Esophagus (tissue), 2 donors: ENCODE results near the gene AHCYL1. TPM values are rescaled to one million over a fixed set of nuclear protein-coding genes. Genes with fewer than 3 reads are reported as not detected.
"Not testable (repeated sequence)": the region's sequence is repeated elsewhere in the genome, so short reads cannot be mapped to it uniquely, and the experiment has no call there.

Experiments
- H3K27ac ChIP-seq, 2 donors: one replicate each; pipeline ENCODE4 v1.5.1; 2013; ENCODE audit warnings: low read depth in 2 of 2, mild to moderate bottlenecking in 2 of 2, inconsistent platforms in 1 of 2, low read length in 1 of 2, moderate library complexity in 1 of 2
- H3K27me3 ChIP-seq, 2 donors: one replicate each; pipeline ENCODE4 v1.6.1; 2013; ENCODE audit warnings: low read length in 2 of 2, control low read depth in 1 of 2, mild to moderate bottlenecking in 1 of 2; ENCODE audit not compliant: insufficient read depth in 2 of 2, control insufficient read depth in 1 of 2
- H3K36me3 ChIP-seq, 2 donors: one replicate each; pipeline ENCODE4 v1.6.1; 2013; ENCODE audit warnings: low read length in 1 of 2; ENCODE audit not compliant: control insufficient read depth in 2 of 2, insufficient read depth in 2 of 2
- H3K4me1 ChIP-seq, 2 donors: one replicate each; pipeline ENCODE4 v1.6.1; 2013; ENCODE audit warnings: low read length in 1 of 2; ENCODE audit not compliant: control insufficient read depth in 2 of 2, insufficient read depth in 2 of 2
- H3K4me3 ChIP-seq, 2 donors: one replicate each; pipeline ENCODE4 v1.5.1; 2013; ENCODE audit warnings: low read length in 2 of 2, mild to moderate bottlenecking in 2 of 2, low read depth in 1 of 2, moderate library complexity in 1 of 2
- H3K9me3 ChIP-seq, 2 donors: one replicate each; pipeline ENCODE4 v1.6.1; 2013; ENCODE audit warnings: mild to moderate bottlenecking in 2 of 2, low read depth in 1 of 2, low read length in 1 of 2, moderate library complexity in 1 of 2; ENCODE audit not compliant: control insufficient read depth in 2 of 2, insufficient read depth in 1 of 2
- whole genome bisulfite sequencing, 2 donors: extraction: QIAGEN DNeasy Blood & Tissue Kit; methylation state at CpG; one replicate each; pipeline ENCODE4 v1.1.7; 2013; 5-methylcytosine and 5-hydroxymethylcytosine counted together
- polyA plus RNA-seq, 2 donors: library from polyadenylated mRNA; stranded (reverse); fragments of 200-250 nt; gene quantifications; one replicate each; pipeline ENCODE4 v1.2.3, GENCODE V29; 2013
- donor health status: healthy with polysubstance abuse.
- donor health status: Bipolar disorder and iron deficiency.

Gene AHCYL1
- polyA plus RNA-seq, 2 donors, result 22.6 to 34.7 TPM

DNA sequence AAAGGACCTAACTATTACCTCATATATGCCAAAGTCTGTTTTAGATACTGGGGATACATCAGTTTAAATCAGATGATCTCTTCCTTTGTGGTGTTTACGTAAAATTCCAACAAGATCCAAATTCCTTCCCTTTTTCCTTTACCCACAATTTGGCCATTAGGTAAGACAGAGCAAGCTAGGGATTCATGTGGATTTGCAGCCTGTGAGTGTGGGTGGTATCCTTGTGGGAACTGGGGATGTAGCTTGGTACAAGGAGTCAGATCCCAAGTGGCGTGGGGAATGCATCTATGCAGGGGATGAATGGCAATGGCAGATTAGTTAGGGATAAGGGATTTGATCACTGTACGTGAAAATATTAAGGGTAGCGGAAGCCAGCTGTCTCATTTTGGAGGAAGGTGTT lies 40.0 kb downstream of the AHCYL1 start:
- Histone ChIP-seq H3K9me3 (no peaks in the 10 kb centered on the region), H3K27ac (no peak overlapping the region), H3K4me1 (no peaks in the 10 kb centered on the region), H3K4me3 (no peak overlapping the region), H3K27me3 (no peaks in the 10 kb centered on the region), H3K36me3 (peaks cover 3 to 15% of the 10 kb centered on the region in 2 donors)
- WGBS, 2 donors, result 93 to 95% methylated on average over 4 of the region's 4 CpGs

DNA sequence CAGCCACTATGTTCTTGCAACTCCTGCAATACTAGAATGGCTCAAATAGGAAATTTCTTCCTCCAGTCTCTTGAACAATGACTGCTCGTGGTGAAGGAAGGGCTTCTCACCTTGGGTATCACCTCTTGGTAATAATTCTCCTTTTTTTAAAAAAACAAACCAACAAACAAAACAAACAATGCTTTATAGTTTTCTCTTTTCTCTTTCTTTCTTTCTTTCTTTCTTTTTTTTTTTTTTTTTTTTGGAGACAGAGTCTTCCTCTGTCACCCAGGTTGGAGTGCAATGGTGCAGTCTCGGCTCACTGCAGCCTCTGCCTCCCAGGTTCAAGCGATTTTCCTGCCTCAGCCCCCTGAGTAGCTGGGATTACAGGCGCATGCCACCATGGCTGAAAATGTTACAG lies 46.1 kb downstream of the AHCYL1 start:
- not testable (repeated sequence) for H3K9me3 ChIP-seq, H3K4me1 ChIP-seq, H3K36me3 ChIP-seq, H3K27ac ChIP-seq, H3K4me3 ChIP-seq, H3K27me3 ChIP-seq
- 68 to 79% methylated on average over 4 of the region's 4 CpGs for whole genome bisulfite sequencing, 2 donors

DNA sequence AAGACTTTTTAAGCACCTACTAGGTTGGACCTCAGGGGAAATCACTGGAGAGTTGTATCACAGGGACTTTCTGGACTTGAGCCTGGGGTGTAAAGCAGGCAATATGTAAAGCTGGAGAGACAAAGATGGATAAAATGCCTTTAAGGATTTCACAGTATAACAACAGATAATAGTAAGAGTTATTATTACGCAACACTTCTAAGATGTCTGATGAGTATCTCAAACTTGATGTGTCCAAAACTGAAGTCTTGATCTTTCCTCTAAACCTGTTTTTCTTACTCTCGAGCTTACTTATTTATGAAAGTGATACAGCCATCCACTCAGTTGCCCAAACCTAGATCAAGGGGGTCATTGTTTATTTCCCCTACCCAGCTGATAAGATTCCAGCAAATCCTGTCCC lies 47.8 kb downstream of the AHCYL1 start:
- H3K9me3 ChIP-seq, result no peaks in the 10 kb centered on the region
- H3K4me3 ChIP-seq, result no peak overlapping the region
- WGBS, 2 donors, result 91 to 98% methylated on average over 2 of the region's 2 CpGs
- no peaks in the 10 kb centered on the region for H3K36me3 ChIP-seq
- H3K4me1 ChIP-seq, result no peaks in the 10 kb centered on the region
- H3K27me3 ChIP-seq, result no peaks in the 10 kb centered on the region
- H3K27ac ChIP-seq, result no peak overlapping the region

DNA sequence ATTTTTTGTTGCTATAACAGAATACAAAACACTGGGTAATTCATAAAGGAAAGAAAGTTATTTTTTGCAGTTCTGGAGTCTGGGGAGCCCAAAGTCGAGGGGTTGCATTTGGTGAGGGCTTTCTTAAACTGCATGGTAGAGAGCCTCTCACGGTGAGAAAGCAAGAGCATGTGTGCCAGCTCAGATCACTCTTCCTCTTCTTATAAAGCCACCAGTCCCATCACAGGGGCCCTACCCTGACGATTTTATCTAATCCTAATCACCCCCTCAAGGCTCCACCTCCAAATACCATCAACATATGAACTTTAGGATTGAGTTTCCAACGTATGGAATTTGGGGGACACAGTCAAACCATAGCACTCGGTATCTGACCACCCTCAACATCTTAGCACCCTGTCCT lies 48.9 kb downstream of the AHCYL1 start:
- no peak overlapping the region for H3K4me3 ChIP-seq
- H3K27ac ChIP-seq, result no peak overlapping the region
- WGBS, 2 donors, result 87 to 92% methylated on average over 5 of the region's 5 CpGs
- H3K4me1 ChIP-seq, result no peaks in the 10 kb centered on the region
- H3K36me3 ChIP-seq, result peaks cover 4% of the 10 kb centered on the region in 2 donors
- H3K9me3 ChIP-seq, result no peaks in the 10 kb centered on the region
- H3K27me3 ChIP-seq, result no peaks in the 10 kb centered on the region

DNA sequence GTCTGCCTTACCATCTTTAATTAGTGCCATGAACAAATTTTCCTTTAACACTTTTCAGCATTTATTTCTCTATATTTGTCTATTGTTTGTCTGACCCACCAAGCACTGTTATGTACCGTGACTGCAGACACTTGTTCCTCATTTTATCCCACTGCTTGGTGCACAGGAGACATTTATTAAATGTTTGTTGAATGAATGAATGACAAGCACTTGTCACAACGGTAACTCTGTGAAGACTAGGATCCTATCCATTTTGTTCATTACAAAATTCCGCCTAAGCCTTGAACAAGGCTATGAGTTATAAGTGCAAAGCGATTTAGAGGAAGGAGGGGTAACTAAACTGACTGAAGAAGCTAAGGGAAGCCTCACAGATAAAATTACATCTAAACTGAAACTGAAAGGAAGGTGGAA lies 49.5 kb downstream of the AHCYL1 start:
- H3K4me3 ChIP-seq, result peak overlapping the region in 1 of 2 donors; percentile 99
- no peaks in the 10 kb centered on the region for H3K9me3 ChIP-seq
- no peaks in the 10 kb centered on the region for H3K4me1 ChIP-seq
- no peak overlapping the region for H3K27ac ChIP-seq
- peaks cover 6 to 9% of the 10 kb centered on the region in 2 donors for H3K36me3 ChIP-seq
- no peaks in the 10 kb centered on the region for H3K27me3 ChIP-seq
- 54 to 56% methylated on average over 4 of the region's 4 CpGs for WGBS, 2 donors

DNA sequence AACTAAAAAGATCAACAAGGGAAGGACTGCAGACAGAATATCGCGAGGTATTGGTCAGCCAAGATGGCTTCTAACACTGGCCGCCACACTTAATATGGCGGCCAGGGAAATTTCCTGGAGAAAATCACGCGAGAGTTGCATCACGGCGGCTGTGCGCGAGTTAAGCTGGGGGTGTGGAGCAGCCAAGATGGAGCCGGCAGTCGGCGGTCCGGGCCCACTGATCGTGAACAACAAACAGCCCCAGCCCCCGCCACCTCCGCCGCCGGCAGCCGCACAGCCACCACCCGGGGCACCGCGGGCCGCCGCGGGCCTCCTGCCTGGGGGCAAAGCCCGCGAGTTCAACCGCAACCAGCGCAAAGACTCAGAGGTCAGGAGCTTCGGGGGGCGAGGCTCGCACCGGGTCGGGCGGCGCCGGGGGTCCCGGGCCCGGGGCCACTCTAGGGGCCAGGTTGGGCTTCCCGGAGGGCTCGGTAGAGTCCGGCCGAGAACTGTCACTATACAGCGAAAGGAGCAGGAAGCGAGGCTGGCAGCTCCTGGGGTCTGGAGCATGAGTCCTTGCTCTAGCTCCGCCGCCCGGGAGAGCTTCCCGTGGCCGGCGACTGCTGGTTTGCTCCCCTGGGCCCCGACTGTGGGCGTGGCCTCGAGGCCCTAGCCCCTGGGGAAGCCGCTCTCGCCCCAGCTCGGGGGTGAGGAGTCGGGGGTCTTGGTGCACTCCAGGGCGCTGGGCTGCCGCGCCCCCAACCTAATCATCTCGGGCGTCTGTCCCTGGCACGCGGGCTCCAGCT lies 50.1 kb downstream of the AHCYL1 start, which contains the start of gene STRIP1:
STRIP1 (plus strand) TSS at position 174 of the 785 bp plus-strand sequence; CDS start at position 188, 14 bp downstream.
- Histone ChIP-seq H3K27ac (peak within 1 kb of the TSS; percentile 68 to 88), H3K9me3 (no peaks in the 10 kb centered on the region), H3K4me1 (no peaks in the 10 kb centered on the region), H3K36me3 (peaks cover 11 to 15% of the 10 kb centered on the region in 2 donors), H3K4me3 (peak within 1 kb of the TSS; percentile 84 to 99), H3K27me3 (no peaks in the 10 kb centered on the region)
- 0 to 1% methylated on average over 63 to 66 of the region's 66 CpGs for WGBS, 2 donors

DNA sequence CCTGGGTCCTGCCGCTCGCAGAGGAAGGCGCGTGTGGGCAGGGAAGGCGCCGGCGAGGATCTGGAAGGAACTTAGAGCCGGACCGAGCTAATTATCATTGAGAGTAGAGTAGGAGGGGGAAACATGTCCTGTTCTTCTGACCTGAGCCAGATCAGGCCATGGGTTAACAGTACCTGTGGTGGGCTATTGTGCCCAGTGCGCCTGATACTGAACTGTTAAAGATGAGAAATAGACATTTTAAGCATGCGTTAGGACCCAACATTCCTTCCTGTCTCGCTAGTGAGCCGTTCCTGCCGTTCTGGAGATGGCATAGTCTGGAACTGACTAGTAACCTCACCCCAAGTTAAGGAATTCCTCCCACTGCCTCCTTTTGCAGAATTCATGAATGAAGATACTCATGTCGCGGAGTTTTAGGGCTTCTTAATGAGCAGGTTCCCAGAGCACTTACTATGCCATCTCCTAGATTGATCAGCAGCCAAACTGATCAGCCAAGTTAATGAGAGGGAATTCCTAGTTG lies 50.7 kb downstream of the AHCYL1 start:
- Histone ChIP-seq H3K27me3 (no peaks in the 10 kb centered on the region), H3K4me1 (no peaks in the 10 kb centered on the region), H3K36me3 (peaks cover 15 to 18% of the 10 kb centered on the region in 2 donors), H3K4me3 (peak overlapping the region; percentile 84 to 99), H3K27ac (peak overlapping the region; percentile 68 to 88), H3K9me3 (no peaks in the 10 kb centered on the region)
- 6 to 9% methylated on average over 16 of the region's 16 CpGs for WGBS, 2 donors

DNA sequence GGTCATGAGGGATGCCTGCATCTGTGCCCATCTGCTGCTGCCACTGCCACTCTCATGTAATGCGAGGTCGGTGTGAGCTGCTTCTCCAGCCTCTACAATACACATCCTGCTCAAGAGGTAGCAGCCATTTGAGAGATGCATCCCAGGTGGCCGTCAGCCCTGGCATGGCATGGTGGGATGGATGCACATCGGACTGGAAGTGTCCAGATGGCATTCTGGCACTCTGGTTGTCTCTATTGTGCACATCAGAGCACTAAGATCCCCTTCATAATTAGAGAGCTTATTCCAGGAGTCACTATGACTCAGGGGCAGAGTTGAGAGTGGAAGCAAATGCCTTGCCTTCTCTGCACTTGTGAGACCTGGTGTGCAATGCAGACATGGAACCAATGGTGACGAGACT lies 53.7 kb downstream of the AHCYL1 start:
- 92 to 94% methylated on average over 5 of the region's 5 CpGs for WGBS, 2 donors
- Histone ChIP-seq H3K4me3 (no peak overlapping the region), H3K4me1 (no peaks in the 10 kb centered on the region), H3K27me3 (no peaks in the 10 kb centered on the region), H3K9me3 (no peaks in the 10 kb centered on the region), H3K36me3 (peaks cover 31 to 43% of the 10 kb centered on the region in 2 donors), H3K27ac (no peak overlapping the region)

DNA sequence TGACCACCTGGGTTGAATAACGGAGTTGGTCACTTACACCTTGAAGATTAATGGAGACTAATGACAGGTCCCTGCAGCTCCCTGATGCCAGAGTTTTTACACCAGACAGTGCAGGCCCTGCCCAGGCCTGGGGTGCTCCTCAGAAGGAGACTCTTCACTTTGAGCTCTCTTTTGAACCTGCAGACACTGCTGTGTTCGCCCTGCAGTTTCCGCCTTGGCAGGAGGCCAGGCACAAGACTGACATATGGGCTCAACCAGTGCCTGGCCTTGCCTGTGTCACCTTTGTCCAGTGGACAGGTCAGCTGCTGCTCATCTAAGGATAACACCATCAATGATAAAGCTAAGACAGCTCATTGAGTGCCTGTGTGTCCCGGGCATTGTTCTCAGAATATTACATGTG lies 55.1 kb downstream of the AHCYL1 start:
- no peaks in the 10 kb centered on the region for H3K27me3 ChIP-seq
- no peaks in the 10 kb centered on the region for H3K4me1 ChIP-seq
- H3K36me3 ChIP-seq, result peaks cover 37 to 50% of the 10 kb centered on the region in 2 donors
- no peak overlapping the region for H3K27ac ChIP-seq
- H3K9me3 ChIP-seq, result no peaks in the 10 kb centered on the region
- 68 to 85% methylated on average over 4 of the region's 4 CpGs for WGBS, 2 donors
- no peak overlapping the region for H3K4me3 ChIP-seq

DNA sequence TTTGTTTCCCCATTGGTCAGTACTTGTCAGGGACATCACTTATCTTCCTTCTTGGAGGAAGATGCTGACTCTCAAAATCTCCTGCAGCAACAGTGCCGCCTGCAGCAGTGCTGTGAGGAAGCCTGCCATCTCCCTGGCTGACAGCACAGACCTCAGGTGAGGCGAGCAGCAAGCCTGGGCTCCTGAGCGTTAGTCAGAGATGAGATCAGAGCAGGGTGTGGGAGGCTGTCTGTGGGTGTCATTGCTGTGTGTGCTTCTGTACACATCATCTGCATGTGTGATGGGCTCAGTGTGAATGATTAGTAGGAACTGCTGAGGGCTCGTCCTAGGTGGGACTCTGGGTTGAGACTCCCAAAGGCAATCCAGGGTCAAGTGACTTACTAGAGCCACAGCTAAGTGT lies 56.0 kb downstream of the AHCYL1 start:
- no peak overlapping the region for H3K27ac ChIP-seq
- H3K27me3 ChIP-seq, result no peaks in the 10 kb centered on the region
- WGBS, 2 donors, result 70 to 84% methylated on average over 4 of the region's 4 CpGs
- H3K4me3 ChIP-seq, result no peak overlapping the region
- peaks cover 37 to 56% of the 10 kb centered on the region in 2 donors for H3K36me3 ChIP-seq
- no peaks in the 10 kb centered on the region for H3K4me1 ChIP-seq
- H3K9me3 ChIP-seq, result no peaks in the 10 kb centered on the region
